Stimulated activated CD8-positive, alpha-beta memory T cell treated with anti-CD3 and anti-CD28 coated beads, Interleukin-7, amount 100 ng/mL, for 1 hour (primary cell): ENCODE data around the gene TEX19.
A peak's percentile ranks its signal among the peaks of the same experiment; 100 is the strongest.

Experiments
- DNase-seq, 2 donors: peaks; one replicate each; pipeline ENCODE4 v3.0.0-alpha.2; 2020; ENCODE audit warnings: low read depth in 2 of 2

TEX19 gene

GRCh38 chr17:82358465-82359350, at the start of gene TEX19:
TEX19 (plus strand) TSS chr17:82359247; CDS start chr17:82362151, 2,904 bp downstream.
- no peak for DNase-seq

GRCh38 chr17:82309656-82310570, 49.1 kb upstream of the TEX19 start:
- no peak for DNase-seq

- DNase-seq, result no peak
These were observed 48.2 kb upstream of the TEX19 start for GRCh38 chr17:82310877-82311276.

DNA sequence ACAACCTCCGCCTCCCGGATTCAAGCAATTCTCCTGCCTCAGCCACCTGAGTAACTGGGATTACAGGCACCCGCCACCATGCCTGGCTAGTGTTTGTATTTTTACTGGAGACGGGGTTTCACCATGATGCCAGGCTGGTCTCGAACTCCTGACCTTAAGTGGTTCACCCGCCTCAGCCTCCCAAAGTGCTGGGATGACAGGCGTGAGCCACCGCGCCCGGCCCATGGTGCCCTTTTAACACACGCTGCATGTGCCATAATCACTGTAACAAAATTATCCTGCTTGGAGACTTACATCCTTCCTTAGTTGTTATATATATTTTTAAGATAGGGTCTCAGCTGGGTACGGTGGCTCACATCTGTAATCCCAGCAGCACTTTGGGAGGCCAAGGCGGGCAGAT, 47.1 kb upstream of the TEX19 start:
- DNase-seq, result no peak

GRCh38 chr17:82313195-82314011, 45.6 kb upstream of the TEX19 start:
- no peak for DNase-seq

DNA sequence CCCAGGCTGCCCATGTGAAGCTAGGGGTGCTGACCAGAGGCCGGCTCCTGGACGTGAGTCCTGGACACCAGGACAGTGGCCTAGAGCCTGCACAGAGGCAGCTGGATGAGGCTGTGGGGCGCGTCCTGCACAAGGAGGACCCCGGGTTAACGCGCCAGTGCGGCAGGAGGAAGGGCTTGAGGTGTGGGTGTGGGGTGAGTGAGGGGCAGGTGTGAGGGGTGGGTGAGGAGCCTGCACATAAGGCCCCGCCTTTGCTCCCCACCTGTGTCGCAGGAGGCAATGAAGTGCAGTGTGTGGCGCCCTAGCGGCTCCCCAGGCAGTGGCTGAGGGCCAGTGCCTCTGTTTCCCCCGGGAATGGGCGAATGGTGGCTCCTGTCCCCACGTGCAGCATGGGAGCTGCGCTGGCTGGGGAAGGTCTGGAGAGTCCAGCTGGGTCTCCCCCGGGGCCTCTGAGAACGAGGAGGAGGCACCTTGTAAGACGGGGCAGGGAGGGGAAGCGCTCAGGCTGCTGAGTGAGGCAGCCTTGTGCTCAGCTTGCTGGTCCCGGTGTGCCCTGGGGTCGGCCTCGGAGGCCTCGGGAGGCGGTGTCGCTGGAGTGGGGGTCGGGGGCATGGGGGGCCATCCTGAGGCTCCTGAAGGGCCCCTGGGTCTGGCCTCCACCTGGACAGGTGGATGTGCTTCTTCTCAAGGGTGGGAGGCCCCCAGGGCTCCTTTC, 44.9 kb upstream of the TEX19 start:
- DNase-seq, result no peak

DNA sequence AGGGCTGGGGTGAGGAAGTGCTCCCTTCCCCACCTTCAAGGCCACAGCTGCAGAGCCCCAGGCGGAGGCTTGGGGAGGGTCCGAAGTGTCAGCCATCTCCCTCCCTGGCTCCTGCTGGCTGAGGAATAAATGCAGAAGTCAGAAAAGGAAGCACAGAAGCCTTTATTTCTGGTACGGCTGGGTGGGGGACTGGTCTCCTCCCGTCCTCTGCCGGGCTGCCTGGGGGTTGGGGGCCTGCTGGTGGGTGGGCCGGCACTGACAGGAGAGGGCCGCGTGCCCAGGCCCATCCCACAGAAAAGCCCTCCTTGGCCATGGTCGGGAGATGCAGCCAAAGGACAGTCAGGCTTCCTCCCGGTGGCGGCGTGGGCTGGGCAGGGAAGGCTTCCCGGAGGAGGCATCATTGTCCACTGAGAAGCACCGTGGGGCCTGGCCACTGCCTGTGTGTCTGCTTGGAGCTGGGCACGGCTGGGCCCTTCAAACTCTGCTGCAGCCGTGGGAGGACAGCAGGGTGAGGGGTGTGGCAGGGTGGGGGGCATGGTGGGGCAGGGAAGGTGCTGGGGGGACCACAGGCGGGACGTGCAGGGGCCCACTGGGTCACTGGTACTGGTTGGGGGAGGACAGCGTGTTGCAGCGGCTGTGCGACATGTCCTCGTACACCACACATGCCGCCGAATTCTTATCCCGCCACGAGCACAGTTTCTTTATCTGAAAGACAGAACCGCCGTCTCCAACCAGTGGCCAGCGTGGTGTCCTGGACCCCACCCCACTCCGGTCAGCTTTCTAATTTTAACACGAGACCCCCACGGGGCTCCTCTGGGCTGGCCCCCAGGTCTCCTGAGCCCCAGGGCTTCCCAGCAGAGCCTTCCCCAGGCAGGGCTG, 44.1 kb upstream of the TEX19 start:
- DNase-seq, result no peak

GRCh38 chr17:82315703-82316358, 43.2 kb upstream of the TEX19 start:
- DNase-seq, result no peak

DNA sequence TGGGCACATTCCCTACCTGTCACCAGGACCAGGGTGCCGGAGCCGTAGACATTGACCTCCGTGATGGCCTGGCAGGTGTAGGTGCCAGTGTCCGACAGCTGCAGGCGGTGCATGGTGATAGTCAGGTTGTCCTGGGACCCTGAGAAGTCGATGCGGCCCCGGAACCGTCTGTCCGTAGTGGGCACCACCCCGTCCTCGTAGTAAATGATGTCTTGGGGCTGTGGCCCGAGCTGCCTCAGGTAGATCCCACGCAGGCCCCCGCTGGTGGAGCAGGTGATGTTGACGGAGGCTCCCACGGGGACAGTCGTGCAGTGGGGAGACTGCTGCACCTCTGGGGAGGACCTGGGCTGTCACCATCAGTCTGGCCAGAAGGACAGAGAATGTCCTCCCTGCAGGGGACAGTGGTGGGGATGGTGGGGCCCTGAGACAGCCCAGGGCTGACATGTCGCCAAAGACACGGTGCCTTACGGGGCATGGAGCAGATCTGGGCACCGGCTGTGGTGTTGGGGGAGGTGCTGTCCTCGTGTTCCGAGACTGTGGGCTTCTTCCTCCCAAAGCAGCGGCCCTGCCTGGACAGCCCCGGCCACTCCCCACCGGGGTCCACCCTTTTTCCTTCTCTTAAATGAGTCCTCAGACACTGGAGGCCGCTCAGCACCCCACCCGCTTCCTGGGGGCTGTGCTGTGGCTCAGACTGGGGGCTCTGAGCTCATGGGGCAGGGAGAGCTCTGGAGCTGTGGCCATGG, 42.2 kb upstream of the TEX19 start:
- no peak for DNase-seq

DNA sequence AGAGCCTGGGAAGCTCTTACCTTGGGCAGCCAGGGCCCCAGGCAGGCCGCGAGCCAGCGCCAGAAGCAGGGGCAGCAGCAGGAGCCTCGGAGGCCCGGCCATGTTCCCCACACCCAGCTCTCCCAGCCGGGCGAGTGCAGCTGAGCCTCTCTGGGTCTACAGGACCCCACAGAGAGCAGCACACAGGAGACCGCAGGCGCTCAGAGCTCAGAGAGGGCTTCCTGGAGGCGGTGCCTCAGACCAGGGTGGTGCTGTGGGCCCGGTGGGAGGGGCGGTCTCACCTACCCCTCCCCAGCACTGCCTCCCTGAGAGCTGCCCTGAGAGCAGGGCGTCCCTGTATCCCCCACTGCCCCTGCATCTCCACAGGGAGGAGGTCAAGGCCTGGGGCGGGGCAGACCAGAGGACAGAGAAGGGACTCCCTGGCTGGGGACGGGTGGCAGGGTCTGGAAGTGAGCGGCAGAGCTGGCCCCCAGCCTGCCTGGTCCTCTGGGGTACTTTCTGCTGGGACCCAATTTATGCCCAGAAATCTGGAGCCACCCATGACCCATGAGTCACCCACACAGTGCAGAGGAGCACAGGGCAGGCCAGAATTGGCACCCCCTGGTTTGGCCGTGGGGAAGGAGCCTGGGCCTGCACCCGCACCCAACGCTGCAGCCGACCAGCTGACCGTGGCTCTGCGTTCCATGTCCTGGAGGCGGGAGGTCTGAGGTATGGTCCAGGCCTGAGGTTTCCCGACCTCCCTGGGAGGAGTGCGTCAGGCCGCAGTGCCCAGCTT, 41.5 kb upstream of the TEX19 start, which contains the start of gene CD7:
TSS of gene CD7 (minus strand) at position 215 of the 775 bp plus-strand sequence. CDS start at position 102, 113 bp downstream.
- DNase-seq, result peak in 1 of 2 donors; percentile 51

DNA sequence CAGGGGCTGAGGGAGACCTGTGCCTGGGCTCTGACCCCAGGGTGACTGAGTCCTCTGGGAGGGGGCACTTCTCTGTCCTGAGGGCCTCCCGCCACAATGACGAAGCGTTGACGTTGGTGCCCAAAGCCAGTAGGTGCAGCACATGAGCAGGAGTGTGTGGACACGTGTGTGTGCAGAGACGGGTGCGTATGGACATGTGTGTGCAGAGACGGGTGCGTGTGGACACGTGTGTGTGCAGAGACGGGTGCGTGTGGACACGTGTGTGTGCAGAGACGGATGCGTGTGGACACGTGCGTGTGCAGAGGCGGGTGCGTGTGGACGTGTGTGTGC, 40.9 kb upstream of the TEX19 start:
- no peak for DNase-seq

DNA sequence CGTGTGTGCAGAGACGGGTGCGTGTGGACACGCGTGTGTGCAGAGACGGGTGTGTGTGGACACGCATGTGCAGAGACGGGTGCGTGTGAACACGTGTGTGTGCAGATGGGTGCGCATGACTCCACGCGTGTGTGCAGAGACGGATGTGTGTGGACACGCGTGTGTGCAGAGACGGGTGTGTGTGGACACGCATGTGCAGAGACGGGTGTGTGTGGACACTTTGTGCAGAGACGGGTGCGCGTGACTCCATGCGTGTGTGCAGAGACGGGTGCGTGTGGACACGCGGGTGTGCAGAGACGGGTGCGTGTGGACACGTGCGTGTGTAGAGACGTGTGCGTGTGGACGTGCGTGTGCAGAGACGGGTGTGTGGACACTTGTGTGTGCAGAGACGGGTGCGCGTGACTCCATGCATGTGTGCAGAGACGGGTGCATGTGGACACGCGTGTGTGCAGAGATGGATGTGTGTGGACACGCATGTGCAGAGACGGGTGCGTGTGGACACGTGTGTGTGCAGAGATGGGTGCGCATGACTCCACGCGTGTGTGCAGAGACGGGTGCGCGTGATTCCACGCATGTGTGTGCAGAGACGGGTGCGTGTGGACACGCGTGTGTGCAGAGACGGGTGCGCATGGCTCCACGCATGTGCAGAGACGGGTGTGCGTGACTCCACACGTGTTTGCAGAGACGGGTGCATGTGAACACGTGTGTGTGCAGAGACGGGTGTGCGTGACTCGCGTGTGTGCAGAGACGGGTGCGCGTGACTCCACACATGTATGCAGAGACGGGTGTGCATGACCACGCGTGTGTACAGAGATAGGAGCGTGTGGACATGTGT, 40.1 kb upstream of the TEX19 start:
- no peak for DNase-seq

DNA sequence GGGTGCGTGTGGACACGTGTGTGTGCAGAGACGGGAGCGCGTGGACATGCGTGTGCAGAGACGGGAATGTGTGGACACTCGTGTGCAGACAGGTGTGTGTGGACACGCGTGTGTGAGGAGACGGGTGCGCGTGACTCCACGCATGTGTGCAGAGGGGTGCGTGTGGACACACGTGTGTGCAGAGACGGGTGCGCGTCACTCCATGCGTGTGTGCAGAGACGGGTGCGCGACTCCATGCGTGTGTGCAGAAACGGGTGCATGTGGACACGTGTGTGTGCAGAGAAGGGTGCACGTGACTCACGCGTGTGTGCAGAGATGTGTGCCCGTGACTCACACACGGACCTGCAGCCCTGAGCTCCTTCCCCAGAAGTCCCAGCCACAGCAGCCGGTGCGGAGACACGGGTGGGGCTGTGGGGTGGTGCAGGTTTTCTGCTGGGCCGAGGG, 39.4 kb upstream of the TEX19 start:
- DNase-seq, result no peak

DNA sequence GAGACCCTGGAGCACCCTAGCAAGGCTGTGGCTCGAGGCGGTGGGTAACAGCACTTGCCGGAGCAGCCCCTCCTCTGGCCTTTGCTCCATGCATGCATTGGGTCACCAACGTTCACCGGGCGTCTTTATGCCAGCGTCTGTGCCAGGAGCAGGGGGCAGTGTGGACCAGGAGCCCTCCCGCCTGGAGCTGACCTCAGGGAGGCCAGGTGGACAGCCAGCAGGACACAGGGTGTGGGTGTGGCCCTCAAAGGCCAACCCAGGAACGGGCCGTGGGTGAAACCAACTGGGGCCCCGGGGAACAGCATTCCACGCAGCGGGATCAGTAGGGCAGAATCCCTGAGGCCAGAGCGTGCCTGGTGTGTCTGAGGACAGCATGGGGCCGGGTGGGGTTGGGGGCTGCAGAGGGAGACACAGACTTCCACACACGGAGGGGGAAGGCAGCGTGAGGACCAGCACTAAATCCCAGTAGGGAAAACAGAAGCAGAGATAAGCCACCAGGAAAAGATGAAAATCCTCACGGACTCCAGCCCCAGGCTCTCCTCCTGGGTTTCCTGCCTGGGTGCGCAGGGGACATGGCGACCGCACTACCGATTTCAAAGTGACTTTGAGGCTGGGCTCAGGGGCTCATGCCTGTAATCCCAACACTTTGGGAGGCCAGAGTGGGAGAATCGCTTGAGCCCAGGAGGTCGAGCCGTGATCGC, 38.8 kb upstream of the TEX19 start:
- DNase-seq, result no peak

- peak; percentile 45 to 62 for DNase-seq
These were observed 37.8 kb upstream of the TEX19 start for GRCh38 chr17:82320956-82321927.
